ENCODE data around the gene RHBDF2. TPM values are rescaled to one million over a fixed set of nuclear protein-coding genes. Genes with fewer than 3 reads are reported as not detected.
A peak's percentile ranks its signal among the peaks of the same experiment; 100 is the strongest.
"Not testable (repeated sequence)": the region's sequence is repeated elsewhere in the genome, so short reads cannot be mapped to it uniquely, and the experiment has no call there.

Gene RHBDF2
- total RNA-seq, 1 experiment from 2014 or later: 22.6 TPM

GRCh38 chr17:76524598-76525512 is 23.6 kb upstream of the RHBDF2 start:
- no peak for DNase-seq (ENCODE audit: low read depth)

- DNase-seq (ENCODE audit: low read depth): peak; percentile 47
These were observed 22.1 kb upstream of the RHBDF2 start for GRCh38 chr17:76523084-76524037.

DNA sequence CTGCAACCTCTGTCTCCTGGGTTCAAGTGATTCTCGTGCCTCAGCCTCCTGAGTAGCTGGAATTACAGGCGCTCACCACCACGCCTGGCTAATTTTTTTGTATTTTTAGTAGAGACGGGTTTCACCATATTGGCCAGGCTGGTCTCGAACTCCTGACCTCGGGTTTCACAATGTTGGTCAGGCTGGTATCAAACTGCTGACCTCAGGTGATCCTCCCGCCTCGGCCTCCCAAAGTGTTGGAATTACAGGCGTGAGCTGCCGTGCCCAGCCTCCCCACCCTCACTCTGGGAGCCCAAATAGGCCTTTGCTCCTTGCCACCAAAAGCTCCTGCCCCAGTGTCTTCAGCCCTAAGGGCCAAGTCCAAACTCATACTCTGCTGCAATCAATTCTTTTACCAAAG is 20.5 kb upstream of the RHBDF2 start:
- DNase-seq (ENCODE audit: low read depth): not testable (repeated sequence)

- DNase-seq (ENCODE audit: low read depth): no peak
These were observed 20.0 kb upstream of the RHBDF2 start for GRCh38 chr17:76521262-76521661.

GRCh38 chr17:76519048-76519966 is 18.1 kb upstream of the RHBDF2 start:
- DNase-seq (ENCODE audit: low read depth): no peak

DNA sequence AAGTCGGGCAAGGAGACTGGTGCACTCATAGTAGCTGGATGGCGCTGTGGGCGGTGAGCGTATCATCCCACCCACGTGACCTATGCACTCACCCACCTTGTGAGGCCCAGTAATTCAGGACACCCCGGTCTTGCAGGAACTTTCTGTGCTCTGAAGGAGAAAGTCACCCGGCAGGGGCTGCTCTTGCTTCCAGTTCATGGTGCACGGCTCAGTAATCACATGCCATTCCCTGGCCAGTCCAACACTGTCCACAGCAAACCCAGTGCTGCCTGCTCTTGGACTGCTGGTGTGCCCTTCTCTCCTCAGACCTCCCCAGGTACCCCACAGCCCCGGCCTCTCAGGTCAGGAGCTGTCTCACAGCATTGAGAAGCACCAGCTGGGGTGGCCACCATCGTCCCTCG is 16.4 kb upstream of the RHBDF2 start:
- no peak for DNase-seq (ENCODE audit: low read depth)

- no peak for DNase-seq (ENCODE audit: low read depth)
These were observed 14.2 kb upstream of the RHBDF2 start for GRCh38 chr17:76515274-76515949.

- DNase-seq (ENCODE audit: low read depth): not testable (repeated sequence)
These were observed 13.1 kb upstream of the RHBDF2 start for GRCh38 chr17:76514355-76514754.

DNA sequence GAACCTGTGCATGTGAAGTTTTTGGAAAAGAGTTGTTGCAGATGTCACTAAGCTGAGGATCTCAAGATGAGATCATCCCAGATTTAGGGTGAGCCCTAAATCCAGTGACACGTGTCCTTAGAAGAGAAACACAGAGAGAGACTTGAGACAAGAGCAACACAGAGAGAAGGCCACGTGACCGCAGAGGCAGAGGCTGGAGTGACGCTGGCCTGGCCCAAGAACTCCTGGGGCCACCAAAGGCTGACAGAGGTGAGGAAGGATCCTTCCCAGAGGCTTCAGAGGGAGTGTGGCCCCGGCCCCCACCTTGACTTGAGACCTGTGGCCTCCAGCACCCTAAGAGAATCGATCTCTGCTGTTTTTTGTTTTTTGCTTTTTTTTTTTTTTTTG is 12.1 kb upstream of the RHBDF2 start:
- no peak for DNase-seq (ENCODE audit: low read depth)

DNA sequence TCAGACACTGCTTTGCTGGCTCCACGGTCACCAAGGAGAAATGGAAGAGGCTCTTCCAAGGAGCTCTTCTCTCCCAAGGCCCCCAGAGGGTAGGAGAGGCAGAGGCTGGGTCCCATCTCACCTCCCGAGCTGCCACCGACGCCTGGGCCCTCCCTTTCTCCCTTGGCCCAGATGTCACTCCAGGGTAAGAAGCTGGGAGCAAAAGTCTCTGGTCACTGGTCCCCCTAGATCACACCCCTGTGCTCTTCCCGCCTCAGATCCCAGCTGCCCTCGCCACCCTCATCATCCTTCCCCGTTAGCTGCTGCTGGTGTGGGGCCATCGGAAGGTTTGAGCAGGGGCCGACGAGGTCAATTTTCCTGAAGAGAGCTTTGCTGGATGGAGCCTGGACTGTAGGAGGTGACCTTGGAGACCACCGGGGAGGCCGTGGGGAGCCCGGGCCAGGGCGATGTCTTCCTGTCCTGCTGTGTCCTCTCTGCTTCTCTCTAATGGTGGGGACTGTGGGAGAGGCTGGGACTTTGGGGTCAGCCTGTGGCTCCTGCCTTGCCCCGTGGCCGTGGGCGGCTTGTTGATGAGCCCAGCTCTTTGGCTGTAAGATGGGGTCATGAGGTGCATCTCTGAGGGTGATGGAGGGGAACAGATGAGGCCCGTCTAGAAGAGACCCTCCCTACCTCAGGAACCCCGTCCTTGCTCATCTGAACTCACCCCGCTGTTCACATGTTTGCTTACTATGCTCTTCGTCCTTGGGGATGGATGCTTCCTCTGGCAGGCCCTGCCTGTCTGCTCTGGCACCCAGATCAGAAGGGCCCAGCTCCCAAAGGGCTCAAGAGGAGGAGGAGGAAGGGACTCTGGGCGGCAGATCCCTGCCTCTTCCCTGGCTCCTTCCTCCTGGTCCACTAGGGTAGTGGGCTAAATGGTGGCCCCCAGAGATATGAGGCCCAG is 11.4 kb upstream of the RHBDF2 start:
- no peak for DNase-seq (ENCODE audit: low read depth)

DNA sequence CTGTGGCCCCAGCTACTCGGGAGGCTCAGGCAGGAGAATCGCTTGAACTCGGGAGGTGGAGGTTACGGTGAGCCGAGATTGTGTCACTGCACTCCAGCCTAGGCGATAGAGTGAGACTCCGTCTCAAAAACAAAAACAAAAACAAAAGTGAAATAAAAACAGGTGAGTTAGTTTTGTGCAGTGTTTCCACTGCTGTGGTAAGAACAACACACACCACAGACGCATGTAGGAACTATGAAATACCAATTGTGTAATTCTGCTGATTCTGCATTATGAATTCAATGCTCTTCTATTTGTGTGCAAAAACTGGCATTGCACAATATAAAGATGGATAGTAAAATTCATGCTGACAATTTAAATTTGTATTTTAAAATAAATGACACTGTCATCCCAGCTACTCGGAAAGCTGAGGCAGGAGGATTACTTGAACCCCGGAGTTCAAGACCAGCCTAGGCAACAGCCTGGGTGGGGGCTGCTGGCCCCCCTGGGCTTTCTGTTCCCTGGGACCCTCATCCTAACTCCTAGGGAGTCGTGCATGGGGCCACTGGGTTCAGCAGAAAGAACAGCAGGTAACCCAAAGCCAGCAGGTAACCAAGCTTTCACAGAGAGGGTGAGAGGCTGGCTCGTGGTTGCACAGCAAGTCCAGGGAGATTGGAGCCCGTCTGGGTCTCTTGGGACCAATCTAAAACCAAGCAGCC is 10.6 kb upstream of the RHBDF2 start:
- DNase-seq (ENCODE audit: low read depth): no peak

- no peak for DNase-seq (ENCODE audit: low read depth)
These were observed 9.6 kb upstream of the RHBDF2 start for GRCh38 chr17:76510831-76511244.

GRCh38 chr17:76508472-76509063 is 7.3 kb upstream of the RHBDF2 start:
- not testable (repeated sequence) for DNase-seq (ENCODE audit: low read depth)

DNA sequence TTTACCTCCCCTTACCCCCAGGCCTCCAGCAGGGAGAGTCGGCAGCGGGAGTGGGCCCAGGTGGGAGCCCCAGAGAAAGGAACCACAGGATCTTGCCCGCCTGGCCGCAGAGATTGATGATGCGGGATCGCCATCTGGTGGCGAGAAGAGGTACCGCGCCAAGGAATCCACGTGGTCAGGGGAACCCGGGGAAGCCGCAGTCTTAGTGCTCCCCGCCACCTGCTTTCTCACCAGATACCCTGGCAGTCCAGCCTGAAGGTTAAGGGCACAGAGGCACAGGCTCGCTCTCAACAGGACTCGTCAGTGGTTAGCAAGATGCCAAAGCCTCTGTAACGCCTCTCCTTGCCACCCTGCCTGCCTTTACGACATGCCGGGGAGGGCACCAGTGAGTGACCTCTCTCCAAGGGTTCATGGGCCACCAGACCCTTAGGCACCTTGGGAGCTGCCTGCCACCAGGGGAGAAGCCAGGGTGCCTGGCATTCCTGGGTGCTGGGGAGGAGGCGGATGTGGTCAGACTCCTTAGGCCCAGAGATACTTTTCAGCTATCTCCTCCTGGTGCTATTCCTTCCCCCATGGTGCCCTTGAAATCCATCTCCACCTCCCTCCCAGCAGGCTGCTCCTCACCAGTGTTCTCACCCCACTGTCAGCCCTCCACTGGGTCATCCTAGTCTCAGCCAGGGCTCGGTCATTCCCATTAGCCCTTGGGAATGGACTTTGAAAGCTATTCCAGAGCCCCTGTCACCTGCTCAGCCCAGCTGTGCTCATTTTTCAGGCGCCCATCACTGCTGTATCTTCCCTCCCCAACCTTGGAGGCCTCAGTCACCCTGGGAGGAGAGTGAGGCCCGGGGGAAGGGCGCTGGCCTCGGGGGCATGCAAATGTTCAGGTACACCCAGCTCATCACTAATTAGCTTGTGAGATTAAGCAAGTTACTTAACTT is 5.5 kb upstream of the RHBDF2 start:
- peak; percentile 50 for DNase-seq (ENCODE audit: low read depth)

GRCh38 chr17:76504117-76504516 is 2.9 kb upstream of the RHBDF2 start:
- DNase-seq (ENCODE audit: low read depth): no peak

- no peak for DNase-seq (ENCODE audit: low read depth)
These were observed 1.4 kb upstream of the RHBDF2 start for GRCh38 chr17:76502341-76503211.

Data from RPMI7951 (cell line).